ENCODE data around the gene ELK4.

ELK4 gene

GRCh38 chr1:205580140-205580922 is 51.5 kb downstream of the ELK4 start:
- H3K27ac ChIP-seq (ENCODE audit: low read depth, low read length): no peak overlapping the region

GRCh38 chr1:205579711-205580110 is 52.1 kb downstream of the ELK4 start:
- Histone ChIP-seq H3K36me3 (ENCODE audit: control insufficient read depth, insufficient read depth, low read length) (no peaks in the 10 kb centered on the region), H3K9ac (ENCODE audit: low read length) (no peak overlapping the region), H3K4me1 (ENCODE audit: control insufficient read depth, insufficient read depth, low read length) (no peaks in the 10 kb centered on the region), H3K4me3 (ENCODE audit: low read length) (no peak overlapping the region), H3K27me3 (ENCODE audit: control insufficient read depth, insufficient read depth, low read length) (peaks cover 3% of the 10 kb centered on the region), H3K27ac (ENCODE audit: low read depth, low read length) (no peak overlapping the region)

More at GRCh38 chr1:205580140-205580922, 51.5 kb downstream of the ELK4 start:
- Histone ChIP-seq H3K4me3 (ENCODE audit: low read length) (no peak overlapping the region), H3K36me3 (ENCODE audit: control insufficient read depth, insufficient read depth, low read length) (no peaks in the 10 kb centered on the region), H3K9ac (ENCODE audit: low read length) (no peak overlapping the region), H3K4me1 (ENCODE audit: control insufficient read depth, insufficient read depth, low read length) (no peaks in the 10 kb centered on the region), H3K27me3 (ENCODE audit: control insufficient read depth, insufficient read depth, low read length) (peaks cover 3% of the 10 kb centered on the region)

- H3K4me3 ChIP-seq (ENCODE audit: low read length): no peak overlapping the region
- H3K27me3 ChIP-seq (ENCODE audit: control insufficient read depth, insufficient read depth, low read length): peaks cover 3% of the 10 kb centered on the region
- H3K27ac ChIP-seq (ENCODE audit: low read depth, low read length): no peak overlapping the region
- no peak overlapping the region for H3K9ac ChIP-seq (ENCODE audit: low read length)
- no peaks in the 10 kb centered on the region for H3K36me3 ChIP-seq (ENCODE audit: control insufficient read depth, insufficient read depth, low read length)
- no peaks in the 10 kb centered on the region for H3K4me1 ChIP-seq (ENCODE audit: control insufficient read depth, insufficient read depth, low read length)
These were observed 52.8 kb downstream of the ELK4 start for GRCh38 chr1:205578780-205579571.

GRCh38 chr1:205577874-205578658 is 53.7 kb downstream of the ELK4 start:
- peaks cover 3% of the 10 kb centered on the region for H3K27me3 ChIP-seq (ENCODE audit: control insufficient read depth, insufficient read depth, low read length)
- H3K4me3 ChIP-seq (ENCODE audit: low read length): no peak overlapping the region
- no peaks in the 10 kb centered on the region for H3K36me3 ChIP-seq (ENCODE audit: control insufficient read depth, insufficient read depth, low read length)
- H3K9ac ChIP-seq (ENCODE audit: low read length): no peak overlapping the region
- no peak overlapping the region for H3K27ac ChIP-seq (ENCODE audit: low read depth, low read length)
- no peaks in the 10 kb centered on the region for H3K4me1 ChIP-seq (ENCODE audit: control insufficient read depth, insufficient read depth, low read length)

- H3K4me3 ChIP-seq (ENCODE audit: low read length): no peak overlapping the region
- no peaks in the 10 kb centered on the region for H3K36me3 ChIP-seq (ENCODE audit: control insufficient read depth, insufficient read depth, low read length)
- no peak overlapping the region for H3K27ac ChIP-seq (ENCODE audit: low read depth, low read length)
- H3K27me3 ChIP-seq (ENCODE audit: control insufficient read depth, insufficient read depth, low read length): peaks cover 3% of the 10 kb centered on the region
- H3K9ac ChIP-seq (ENCODE audit: low read length): no peak overlapping the region
- no peaks in the 10 kb centered on the region for H3K4me1 ChIP-seq (ENCODE audit: control insufficient read depth, insufficient read depth, low read length)
These were observed 54.7 kb downstream of the ELK4 start for GRCh38 chr1:205576805-205577761.

- Histone ChIP-seq H3K4me1 (ENCODE audit: control insufficient read depth, insufficient read depth, low read length) (no peaks in the 10 kb centered on the region), H3K27me3 (ENCODE audit: control insufficient read depth, insufficient read depth, low read length) (peaks cover 3% of the 10 kb centered on the region), H3K9ac (ENCODE audit: low read length) (no peak overlapping the region), H3K36me3 (ENCODE audit: control insufficient read depth, insufficient read depth, low read length) (no peaks in the 10 kb centered on the region), H3K27ac (ENCODE audit: low read depth, low read length) (no peak overlapping the region), H3K4me3 (ENCODE audit: low read length) (no peak overlapping the region)
These were observed 55.8 kb downstream of the ELK4 start for GRCh38 chr1:205576011-205576410.

- H3K27me3 ChIP-seq (ENCODE audit: control insufficient read depth, insufficient read depth, low read length): peaks cover 3% of the 10 kb centered on the region
- H3K9ac ChIP-seq (ENCODE audit: low read length): no peak overlapping the region
- H3K27ac ChIP-seq (ENCODE audit: low read depth, low read length): no peak overlapping the region
- no peaks in the 10 kb centered on the region for H3K4me1 ChIP-seq (ENCODE audit: control insufficient read depth, insufficient read depth, low read length)
- no peak overlapping the region for H3K4me3 ChIP-seq (ENCODE audit: low read length)
- H3K36me3 ChIP-seq (ENCODE audit: control insufficient read depth, insufficient read depth, low read length): no peaks in the 10 kb centered on the region
These were observed 56.4 kb downstream of the ELK4 start for GRCh38 chr1:205575294-205575885.

- H3K27me3 ChIP-seq (ENCODE audit: control insufficient read depth, insufficient read depth, low read length): peaks cover 7% of the 10 kb centered on the region
- H3K36me3 ChIP-seq (ENCODE audit: control insufficient read depth, insufficient read depth, low read length): no peaks in the 10 kb centered on the region
- no peaks in the 10 kb centered on the region for H3K4me1 ChIP-seq (ENCODE audit: control insufficient read depth, insufficient read depth, low read length)
- no peak overlapping the region for H3K9ac ChIP-seq (ENCODE audit: low read length)
- no peak overlapping the region for H3K27ac ChIP-seq (ENCODE audit: low read depth, low read length)
- no peak overlapping the region for H3K4me3 ChIP-seq (ENCODE audit: low read length)
These were observed 59.4 kb downstream of the ELK4 start for GRCh38 chr1:205572421-205572820.

GRCh38 chr1:205571747-205572146 is 60.1 kb downstream of the ELK4 start:
- no peak overlapping the region for H3K9ac ChIP-seq (ENCODE audit: low read length)
- peaks cover 7% of the 10 kb centered on the region for H3K27me3 ChIP-seq (ENCODE audit: control insufficient read depth, insufficient read depth, low read length)

GRCh38 chr1:205570796-205571537 is 60.8 kb downstream of the ELK4 start:
- H3K27me3 ChIP-seq (ENCODE audit: control insufficient read depth, insufficient read depth, low read length): peaks cover 7% of the 10 kb centered on the region
- H3K4me3 ChIP-seq (ENCODE audit: low read length): no peak overlapping the region
- H3K4me1 ChIP-seq (ENCODE audit: control insufficient read depth, insufficient read depth, low read length): no peaks in the 10 kb centered on the region
- H3K36me3 ChIP-seq (ENCODE audit: control insufficient read depth, insufficient read depth, low read length): no peaks in the 10 kb centered on the region
- no peak overlapping the region for H3K27ac ChIP-seq (ENCODE audit: low read depth, low read length)
- no peak overlapping the region for H3K9ac ChIP-seq (ENCODE audit: low read length)

More at GRCh38 chr1:205571747-205572146, 60.1 kb downstream of the ELK4 start:
- Histone ChIP-seq H3K4me1 (ENCODE audit: control insufficient read depth, insufficient read depth, low read length) (no peaks in the 10 kb centered on the region), H3K27ac (ENCODE audit: low read depth, low read length) (no peak overlapping the region), H3K4me3 (ENCODE audit: low read length) (no peak overlapping the region), H3K36me3 (ENCODE audit: control insufficient read depth, insufficient read depth, low read length) (no peaks in the 10 kb centered on the region)

- Histone ChIP-seq H3K9ac (ENCODE audit: low read length) (no peak overlapping the region), H3K36me3 (ENCODE audit: control insufficient read depth, insufficient read depth, low read length) (no peaks in the 10 kb centered on the region), H3K27ac (ENCODE audit: low read depth, low read length) (no peak overlapping the region), H3K4me1 (ENCODE audit: control insufficient read depth, insufficient read depth, low read length) (no peaks in the 10 kb centered on the region), H3K27me3 (ENCODE audit: control insufficient read depth, insufficient read depth, low read length) (peaks cover 7% of the 10 kb centered on the region), H3K4me3 (ENCODE audit: low read length) (no peak overlapping the region)
These were observed 61.7 kb downstream of the ELK4 start for GRCh38 chr1:205570173-205570501.
